Endothelial cell (in vitro differentiated cells): ENCODE data around the gene CD247. TPM values are rescaled to one million over a fixed set of nuclear protein-coding genes. Genes with fewer than 3 reads are reported as not detected.
A peak's percentile ranks its signal among the peaks of the same experiment; 100 is the strongest.

Experiments used
- DNase-seq: peaks from one replicate; pipeline ENCODE4 v3.0.0; 2021; ENCODE audit warnings: low spot score
- H3K27ac Mint-ChIP-seq: one replicate; pipeline ENCODE4 v1.8.0; 2021; ENCODE audit warnings: mixed read lengths, inconsistent platforms; ENCODE audit not compliant: unreplicated experiment
- H3K27me3 Mint-ChIP-seq: one replicate; pipeline ENCODE4 v1.8.0; 2021; ENCODE audit warnings: mild to moderate bottlenecking, moderate library complexity, mixed read lengths, inconsistent platforms; ENCODE audit not compliant: unreplicated experiment
- H3K36me3 Mint-ChIP-seq: one replicate; pipeline ENCODE4 v1.8.0; 2021; ENCODE audit warnings: mild to moderate bottlenecking, low read depth, mixed read lengths, inconsistent platforms; ENCODE audit not compliant: unreplicated experiment
- H3K4me1 Mint-ChIP-seq: one replicate; pipeline ENCODE4 v1.8.0; 2021; ENCODE audit warnings: mild to moderate bottlenecking, mixed read lengths, inconsistent platforms; ENCODE audit not compliant: unreplicated experiment
- H3K4me3 Mint-ChIP-seq: one replicate; pipeline ENCODE4 v1.8.0; 2021; ENCODE audit warnings: mild to moderate bottlenecking, mixed read lengths, inconsistent platforms; ENCODE audit not compliant: unreplicated experiment
- H3K9me3 Mint-ChIP-seq: one replicate; pipeline ENCODE4 v1.8.0; 2021; ENCODE audit warnings: mixed read lengths, inconsistent platforms; ENCODE audit not compliant: unreplicated experiment
- total RNA-seq: library from RNA; stranded (reverse); fragmentation: NEBNext Ultra II Directional; extraction: Animal tissue kit (Norgen Biotek cat#: 25700); gene quantifications from one replicate; pipeline ENCODE4 v1.2.1, GENCODE V29; 2021; ENCODE audit not compliant: unreplicated experiment
- TF ChIP-seq, protein P1 (sequence below): fragments of 200-600 bp; sonication (generic); IDR thresholded peaks from one replicate; pipeline ENCODE4 v1.5.0; 2021; ENCODE audit warnings: antibody characterized with exemption; ENCODE audit not compliant: unreplicated experiment

CD247 gene
- total RNA-seq, 1 donor from 2014 or later = not detected

DNA sequence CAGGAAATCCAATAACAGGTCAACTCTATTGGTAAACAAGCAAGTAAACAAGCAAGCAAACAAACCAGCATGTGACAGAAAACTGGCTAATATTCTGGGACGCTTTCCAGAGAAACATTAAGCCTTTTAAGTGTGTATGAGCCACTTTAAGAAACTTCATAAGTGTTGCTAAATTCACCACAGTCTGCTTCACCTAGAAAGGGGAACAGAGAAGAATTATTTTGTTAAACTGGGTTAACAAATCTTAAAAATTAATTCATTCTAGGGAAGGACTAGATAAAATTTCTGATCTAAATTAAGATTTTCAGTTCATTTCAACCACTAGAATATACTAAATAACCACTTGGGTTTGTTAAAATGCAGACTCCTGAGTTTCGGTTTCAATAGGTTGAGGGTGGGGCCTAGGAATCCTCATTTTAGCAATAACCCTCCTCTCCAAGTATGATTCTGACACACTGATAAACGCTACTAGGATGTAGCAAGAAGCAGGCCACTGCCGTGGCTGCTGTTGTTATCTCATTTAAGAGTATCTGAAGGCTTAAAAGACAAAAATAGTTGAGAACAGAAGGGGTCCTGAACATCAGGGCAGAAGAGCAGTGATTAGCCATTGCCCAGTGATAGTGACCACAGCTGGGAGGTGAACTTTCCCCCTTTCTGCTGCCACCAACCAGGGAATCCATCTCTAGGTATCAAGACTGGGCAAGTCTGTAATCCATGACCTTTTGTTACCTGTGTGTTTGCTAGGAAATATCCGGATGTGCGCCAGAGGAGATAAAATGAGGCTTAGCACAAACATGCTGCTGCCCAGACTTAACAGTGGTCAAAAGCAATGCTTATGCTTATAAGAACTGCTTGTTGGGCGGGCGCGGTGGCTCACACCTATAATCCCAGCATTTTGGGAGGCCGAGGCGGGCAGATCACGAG, 24.0 kb upstream of the CD247 start:
- Mint-ChIP-seq H3K4me1 (peaks cover 3% of the 10 kb centered on the region), H3K27ac (no peak overlapping the region), H3K9me3 (no peaks in the 10 kb centered on the region), H3K27me3 (no peaks in the 10 kb centered on the region), H3K36me3 (no peaks in the 10 kb centered on the region), H3K4me3 (no peak overlapping the region)
- no peak for DNase-seq
- TF ChIP-seq, protein P1, sequence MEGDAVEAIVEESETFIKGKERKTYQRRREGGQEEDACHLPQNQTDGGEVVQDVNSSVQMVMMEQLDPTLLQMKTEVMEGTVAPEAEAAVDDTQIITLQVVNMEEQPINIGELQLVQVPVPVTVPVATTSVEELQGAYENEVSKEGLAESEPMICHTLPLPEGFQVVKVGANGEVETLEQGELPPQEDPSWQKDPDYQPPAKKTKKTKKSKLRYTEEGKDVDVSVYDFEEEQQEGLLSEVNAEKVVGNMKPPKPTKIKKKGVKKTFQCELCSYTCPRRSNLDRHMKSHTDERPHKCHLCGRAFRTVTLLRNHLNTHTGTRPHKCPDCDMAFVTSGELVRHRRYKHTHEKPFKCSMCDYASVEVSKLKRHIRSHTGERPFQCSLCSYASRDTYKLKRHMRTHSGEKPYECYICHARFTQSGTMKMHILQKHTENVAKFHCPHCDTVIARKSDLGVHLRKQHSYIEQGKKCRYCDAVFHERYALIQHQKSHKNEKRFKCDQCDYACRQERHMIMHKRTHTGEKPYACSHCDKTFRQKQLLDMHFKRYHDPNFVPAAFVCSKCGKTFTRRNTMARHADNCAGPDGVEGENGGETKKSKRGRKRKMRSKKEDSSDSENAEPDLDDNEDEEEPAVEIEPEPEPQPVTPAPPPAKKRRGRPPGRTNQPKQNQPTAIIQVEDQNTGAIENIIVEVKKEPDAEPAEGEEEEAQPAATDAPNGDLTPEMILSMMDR = no peak

DNA sequence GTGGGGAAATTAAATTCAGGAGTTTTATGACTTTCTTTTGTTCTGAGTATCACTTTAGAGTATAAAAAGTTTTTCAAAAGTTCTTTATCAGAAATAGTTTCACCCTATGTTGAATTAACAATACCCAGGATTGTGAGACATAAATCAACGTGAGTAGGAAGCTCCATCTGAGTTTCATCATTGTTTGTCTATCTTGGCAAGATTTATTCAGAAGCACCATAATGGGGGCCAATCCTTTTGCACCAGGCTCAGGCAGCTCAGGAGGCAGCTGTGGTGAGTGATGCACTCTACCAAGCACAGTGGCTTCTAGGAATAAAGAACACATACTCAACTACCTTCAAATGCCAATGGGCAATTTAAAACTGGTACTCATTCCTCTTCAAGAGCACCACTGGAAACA, 23.3 kb upstream of the CD247 start:
- no peak for DNase-seq
- TF ChIP-seq, protein P1 = no peak
- peaks cover 3% of the 10 kb centered on the region for H3K4me1 Mint-ChIP-seq
- no peaks in the 10 kb centered on the region for H3K27me3 Mint-ChIP-seq
- no peaks in the 10 kb centered on the region for H3K36me3 Mint-ChIP-seq
- no peak overlapping the region for H3K27ac Mint-ChIP-seq
- H3K9me3 Mint-ChIP-seq = no peaks in the 10 kb centered on the region
- H3K4me3 Mint-ChIP-seq = no peak overlapping the region

DNA sequence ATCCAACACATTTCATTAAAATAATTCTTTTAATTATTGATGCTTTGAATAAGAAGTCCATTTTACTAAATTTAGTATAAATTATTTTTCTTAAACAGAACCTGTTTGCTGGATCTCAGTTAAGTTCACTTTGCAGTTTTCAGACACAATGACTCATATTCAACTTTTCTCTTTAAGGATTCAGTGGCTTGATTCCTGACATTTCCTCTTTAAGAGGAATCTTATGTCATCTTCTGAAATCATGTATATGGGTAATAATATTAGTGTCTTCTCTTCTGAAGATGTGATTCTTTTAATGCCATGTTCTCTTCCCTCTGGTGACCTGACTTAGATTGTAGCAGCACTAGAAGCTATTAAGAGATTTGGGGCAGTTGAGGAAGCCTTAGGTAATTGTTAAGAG, 22.7 kb upstream of the CD247 start:
- Mint-ChIP-seq H3K27ac (no peak overlapping the region), H3K36me3 (no peaks in the 10 kb centered on the region), H3K9me3 (no peaks in the 10 kb centered on the region), H3K4me3 (no peak overlapping the region), H3K27me3 (no peaks in the 10 kb centered on the region), H3K4me1 (peaks cover 3% of the 10 kb centered on the region)
- TF ChIP-seq, protein P1 = no peak
- no peak for DNase-seq

DNA sequence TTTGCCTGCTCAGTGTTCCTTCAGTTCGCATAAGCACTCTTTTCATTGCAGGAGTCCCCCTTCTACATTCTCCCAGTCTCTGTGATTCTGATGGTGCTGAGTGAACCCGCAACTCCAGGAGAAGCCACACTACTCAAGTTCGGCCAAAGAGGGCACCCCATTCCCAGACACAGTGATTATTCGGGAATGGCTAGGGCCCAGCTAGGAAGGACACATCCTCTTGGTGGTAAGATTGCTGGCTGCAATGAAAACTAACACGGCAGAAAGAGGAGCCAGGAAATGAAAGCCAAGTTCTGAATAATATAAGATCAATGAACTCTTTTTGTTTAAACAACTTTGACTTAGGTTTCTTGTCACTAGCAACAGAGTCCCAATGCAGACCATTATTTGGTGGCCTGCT, 20.3 kb upstream of the CD247 start:
- Mint-ChIP-seq H3K4me1 (peaks cover 3% of the 10 kb centered on the region), H3K27ac (no peak overlapping the region), H3K4me3 (no peak overlapping the region), H3K9me3 (no peaks in the 10 kb centered on the region), H3K36me3 (no peaks in the 10 kb centered on the region), H3K27me3 (no peaks in the 10 kb centered on the region)
- TF ChIP-seq, protein P1 = no peak
- peak; percentile 17 for DNase-seq

DNA sequence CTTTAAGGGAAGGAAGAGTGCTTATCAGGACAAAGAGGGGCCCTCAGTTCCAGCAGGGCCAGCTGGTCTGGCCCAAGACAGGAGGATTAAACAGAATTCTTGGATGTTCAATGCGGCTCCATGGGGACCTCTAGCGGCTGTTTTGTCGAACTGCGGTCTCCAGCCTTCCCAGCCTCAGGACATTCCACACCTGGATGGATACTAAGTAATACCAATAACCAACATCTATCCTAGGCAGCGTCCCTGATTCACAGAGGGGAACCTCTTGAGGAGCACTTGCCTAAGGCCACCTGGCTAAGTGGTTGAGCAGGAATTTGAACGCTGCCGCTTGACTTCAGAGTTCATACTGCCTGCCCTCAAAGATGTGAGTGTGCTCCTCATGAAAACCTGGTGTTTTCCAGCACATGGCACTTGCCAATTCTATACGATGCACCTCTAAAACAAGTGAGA, 15.5 kb upstream of the CD247 start:
- Mint-ChIP-seq H3K4me3 (no peak overlapping the region), H3K27ac (no peak overlapping the region), H3K9me3 (no peaks in the 10 kb centered on the region), H3K27me3 (no peaks in the 10 kb centered on the region), H3K36me3 (no peaks in the 10 kb centered on the region), H3K4me1 (peaks cover 10% of the 10 kb centered on the region)
- peak; percentile 81 for DNase-seq
- TF ChIP-seq, protein P1 = peak; percentile 86
